ENCODE measurements around the gene HK1. TPM values are rescaled to one million over a fixed set of nuclear protein-coding genes. Genes with fewer than 3 reads are reported as not detected.

The HK1 gene
- total RNA-seq, 1 experiment from 2014 or later: 219 TPM

- Mint-ChIP-seq H3K27ac (0 out of 2 replicates have a peak overlapping the region, but pooled peaks have one; percentile 44), H3K9me3 (no peaks in the 10 kb centered on the region), H3K4me1 (peaks cover 19% of the 10 kb centered on the region), H3K4me3 (no peak overlapping the region), H3K27me3 (ENCODE audit: low read depth) (no peaks in the 10 kb centered on the region), H3K36me3 (peaks cover 66% of the 10 kb centered on the region)
- ChIA-PET POLR2A (no interaction called here), CTCF (interaction anchor here (0.7 to 1.0 kb wide), 3 partner anchors 23 to 54 kb away, joined by 3 to 5 read pairs (median 3); no protein-coding TSS in a partner anchor)
- DNase-seq (ENCODE audit: low spot score) (peak; percentile 28), ATAC-seq (peak; percentile 84)
- TF ChIP-seq, protein P1, sequence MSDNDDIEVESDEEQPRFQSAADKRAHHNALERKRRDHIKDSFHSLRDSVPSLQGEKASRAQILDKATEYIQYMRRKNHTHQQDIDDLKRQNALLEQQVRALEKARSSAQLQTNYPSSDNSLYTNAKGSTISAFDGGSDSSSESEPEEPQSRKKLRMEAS (CRISPR knock-in tag; IDR thresholded peaks at IDR 0.05): no peak
Observed at GRCh38 chr10:69367469-69367868, 89.2 kb downstream of the HK1 start.

DNA sequence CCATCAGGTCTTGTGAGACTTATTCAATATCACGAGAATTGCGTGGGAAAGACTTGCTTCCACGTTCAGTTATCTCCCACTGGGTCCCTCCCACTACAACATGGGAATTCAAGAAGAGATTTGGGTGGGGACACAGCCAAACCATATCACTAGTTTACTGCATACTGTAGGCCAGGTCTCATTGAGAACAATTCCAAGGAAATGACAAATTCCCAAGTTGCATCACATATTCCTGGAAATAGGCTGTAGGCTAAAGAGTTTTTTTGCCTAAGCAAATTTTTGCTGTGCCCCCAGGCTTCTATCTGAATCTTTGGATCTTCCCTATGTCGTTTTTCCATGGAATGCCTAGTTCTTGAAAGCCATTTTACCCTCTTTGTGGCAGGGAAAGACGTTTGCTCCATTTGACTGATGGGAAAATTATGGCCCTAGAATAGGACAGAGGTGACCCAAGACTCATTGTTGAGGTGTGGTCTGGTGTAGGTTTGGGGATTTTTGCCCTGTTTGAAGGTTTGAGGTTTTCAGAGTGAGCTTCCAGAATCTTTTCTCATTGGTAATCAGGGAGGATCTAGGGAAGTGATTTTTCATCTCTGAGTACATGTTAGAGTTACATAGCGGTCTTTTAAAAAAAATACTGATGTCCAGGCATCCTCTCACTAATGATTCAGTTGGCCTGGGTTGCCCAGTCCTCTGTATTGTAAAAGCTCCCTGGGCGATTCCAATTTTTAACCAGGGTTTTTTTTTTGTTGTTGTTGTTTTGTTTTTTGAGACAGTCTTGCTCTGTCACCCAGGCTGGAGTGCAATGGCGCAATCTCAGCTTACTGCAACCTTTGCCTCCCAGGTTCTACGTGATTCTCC, 94.1 kb downstream of the HK1 start:
- H3K36me3 Mint-ChIP-seq: peaks cover 61% of the 10 kb centered on the region
- H3K4me3 Mint-ChIP-seq: no peak overlapping the region
- H3K4me1 Mint-ChIP-seq: peaks cover 39% of the 10 kb centered on the region
- ChIA-PET CTCF (interaction anchor here (1.2 to 1.3 kb wide), 3 partner anchors 20 to 133 kb away, joined by 3 to 4 read pairs (median 4); no protein-coding TSS in a partner anchor), POLR2A (no interaction called here)
- no peak for ATAC-seq
- H3K27ac Mint-ChIP-seq: peak overlapping the region; percentile 62; the same call in 1 of the 2 replicates
- no peaks in the 10 kb centered on the region for H3K27me3 Mint-ChIP-seq (ENCODE audit: low read depth)
- DNase-seq (ENCODE audit: low spot score): no peak
- no peaks in the 10 kb centered on the region for H3K9me3 Mint-ChIP-seq
- TF ChIP-seq, protein P2, sequence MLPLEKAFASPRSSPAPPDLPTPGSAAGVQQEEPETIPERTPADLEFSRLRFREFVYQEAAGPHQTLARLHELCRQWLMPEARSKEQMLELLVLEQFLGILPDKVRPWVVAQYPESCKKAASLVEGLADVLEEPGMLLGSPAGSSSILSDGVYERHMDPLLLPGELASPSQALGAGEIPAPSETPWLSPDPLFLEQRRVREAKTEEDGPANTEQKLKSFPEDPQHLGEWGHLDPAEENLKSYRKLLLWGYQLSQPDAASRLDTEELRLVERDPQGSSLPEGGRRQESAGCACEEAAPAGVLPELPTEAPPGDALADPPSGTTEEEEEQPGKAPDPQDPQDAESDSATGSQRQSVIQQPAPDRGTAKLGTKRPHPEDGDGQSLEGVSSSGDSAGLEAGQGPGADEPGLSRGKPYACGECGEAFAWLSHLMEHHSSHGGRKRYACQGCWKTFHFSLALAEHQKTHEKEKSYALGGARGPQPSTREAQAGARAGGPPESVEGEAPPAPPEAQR (CRISPR knock-in tag; IDR thresholded peaks at IDR 0.05): no peak
- TF ChIP-seq ESRRA (CRISPR knock-in tag; IDR thresholded peaks at IDR 0.05; ENCODE audit: borderline replicate concordance) (no peak), ZNF317 (CRISPR knock-in tag; IDR thresholded peaks at IDR 0.05; ENCODE audit: borderline replicate concordance, low read depth) (no peak), E2F1 (CRISPR knock-in tag; IDR thresholded peaks at IDR 0.05) (no peak), CBFB (CRISPR knock-in tag; IDR thresholded peaks at IDR 0.05; ENCODE audit: low read depth) (no peak), ZBTB21 (CRISPR knock-in tag; IDR thresholded peaks at IDR 0.05; ENCODE audit: borderline replicate concordance) (no peak), STAT6 (CRISPR knock-in tag; conservative IDR thresholded peaks at IDR 0.05; ENCODE audit: low read depth) (no peak), SOX15 (CRISPR knock-in tag; IDR thresholded peaks at IDR 0.05) (no peak), ETV6 (CRISPR knock-in tag; IDR thresholded peaks at IDR 0.05) (no peak), TEAD4 (CRISPR knock-in tag; IDR thresholded peaks at IDR 0.05) (no peak), FOXP1 (CRISPR knock-in tag; IDR thresholded peaks at IDR 0.05; ENCODE audit: borderline replicate concordance) (no peak)
- TF ChIP-seq, protein P3, sequence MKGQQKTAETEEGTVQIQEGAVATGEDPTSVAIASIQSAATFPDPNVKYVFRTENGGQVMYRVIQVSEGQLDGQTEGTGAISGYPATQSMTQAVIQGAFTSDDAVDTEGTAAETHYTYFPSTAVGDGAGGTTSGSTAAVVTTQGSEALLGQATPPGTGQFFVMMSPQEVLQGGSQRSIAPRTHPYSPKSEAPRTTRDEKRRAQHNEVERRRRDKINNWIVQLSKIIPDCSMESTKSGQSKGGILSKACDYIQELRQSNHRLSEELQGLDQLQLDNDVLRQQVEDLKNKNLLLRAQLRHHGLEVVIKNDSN (CRISPR knock-in tag; IDR thresholded peaks at IDR 0.05): no peak
- TF ChIP-seq, protein P4, sequence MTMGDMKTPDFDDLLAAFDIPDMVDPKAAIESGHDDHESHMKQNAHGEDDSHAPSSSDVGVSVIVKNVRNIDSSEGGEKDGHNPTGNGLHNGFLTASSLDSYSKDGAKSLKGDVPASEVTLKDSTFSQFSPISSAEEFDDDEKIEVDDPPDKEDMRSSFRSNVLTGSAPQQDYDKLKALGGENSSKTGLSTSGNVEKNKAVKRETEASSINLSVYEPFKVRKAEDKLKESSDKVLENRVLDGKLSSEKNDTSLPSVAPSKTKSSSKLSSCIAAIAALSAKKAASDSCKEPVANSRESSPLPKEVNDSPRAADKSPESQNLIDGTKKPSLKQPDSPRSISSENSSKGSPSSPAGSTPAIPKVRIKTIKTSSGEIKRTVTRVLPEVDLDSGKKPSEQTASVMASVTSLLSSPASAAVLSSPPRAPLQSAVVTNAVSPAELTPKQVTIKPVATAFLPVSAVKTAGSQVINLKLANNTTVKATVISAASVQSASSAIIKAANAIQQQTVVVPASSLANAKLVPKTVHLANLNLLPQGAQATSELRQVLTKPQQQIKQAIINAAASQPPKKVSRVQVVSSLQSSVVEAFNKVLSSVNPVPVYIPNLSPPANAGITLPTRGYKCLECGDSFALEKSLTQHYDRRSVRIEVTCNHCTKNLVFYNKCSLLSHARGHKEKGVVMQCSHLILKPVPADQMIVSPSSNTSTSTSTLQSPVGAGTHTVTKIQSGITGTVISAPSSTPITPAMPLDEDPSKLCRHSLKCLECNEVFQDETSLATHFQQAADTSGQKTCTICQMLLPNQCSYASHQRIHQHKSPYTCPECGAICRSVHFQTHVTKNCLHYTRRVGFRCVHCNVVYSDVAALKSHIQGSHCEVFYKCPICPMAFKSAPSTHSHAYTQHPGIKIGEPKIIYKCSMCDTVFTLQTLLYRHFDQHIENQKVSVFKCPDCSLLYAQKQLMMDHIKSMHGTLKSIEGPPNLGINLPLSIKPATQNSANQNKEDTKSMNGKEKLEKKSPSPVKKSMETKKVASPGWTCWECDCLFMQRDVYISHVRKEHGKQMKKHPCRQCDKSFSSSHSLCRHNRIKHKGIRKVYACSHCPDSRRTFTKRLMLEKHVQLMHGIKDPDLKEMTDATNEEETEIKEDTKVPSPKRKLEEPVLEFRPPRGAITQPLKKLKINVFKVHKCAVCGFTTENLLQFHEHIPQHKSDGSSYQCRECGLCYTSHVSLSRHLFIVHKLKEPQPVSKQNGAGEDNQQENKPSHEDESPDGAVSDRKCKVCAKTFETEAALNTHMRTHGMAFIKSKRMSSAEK (CRISPR knock-in tag; IDR thresholded peaks at IDR 0.05; ENCODE audit: borderline replicate concordance): no peak
- TF ChIP-seq, protein P5, sequence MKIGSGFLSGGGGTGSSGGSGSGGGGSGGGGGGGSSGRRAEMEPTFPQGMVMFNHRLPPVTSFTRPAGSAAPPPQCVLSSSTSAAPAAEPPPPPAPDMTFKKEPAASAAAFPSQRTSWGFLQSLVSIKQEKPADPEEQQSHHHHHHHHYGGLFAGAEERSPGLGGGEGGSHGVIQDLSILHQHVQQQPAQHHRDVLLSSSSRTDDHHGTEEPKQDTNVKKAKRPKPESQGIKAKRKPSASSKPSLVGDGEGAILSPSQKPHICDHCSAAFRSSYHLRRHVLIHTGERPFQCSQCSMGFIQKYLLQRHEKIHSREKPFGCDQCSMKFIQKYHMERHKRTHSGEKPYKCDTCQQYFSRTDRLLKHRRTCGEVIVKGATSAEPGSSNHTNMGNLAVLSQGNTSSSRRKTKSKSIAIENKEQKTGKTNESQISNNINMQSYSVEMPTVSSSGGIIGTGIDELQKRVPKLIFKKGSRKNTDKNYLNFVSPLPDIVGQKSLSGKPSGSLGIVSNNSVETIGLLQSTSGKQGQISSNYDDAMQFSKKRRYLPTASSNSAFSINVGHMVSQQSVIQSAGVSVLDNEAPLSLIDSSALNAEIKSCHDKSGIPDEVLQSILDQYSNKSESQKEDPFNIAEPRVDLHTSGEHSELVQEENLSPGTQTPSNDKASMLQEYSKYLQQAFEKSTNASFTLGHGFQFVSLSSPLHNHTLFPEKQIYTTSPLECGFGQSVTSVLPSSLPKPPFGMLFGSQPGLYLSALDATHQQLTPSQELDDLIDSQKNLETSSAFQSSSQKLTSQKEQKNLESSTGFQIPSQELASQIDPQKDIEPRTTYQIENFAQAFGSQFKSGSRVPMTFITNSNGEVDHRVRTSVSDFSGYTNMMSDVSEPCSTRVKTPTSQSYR (CRISPR knock-in tag; IDR thresholded peaks at IDR 0.05): no peak
- TF ChIP-seq, protein P6, sequence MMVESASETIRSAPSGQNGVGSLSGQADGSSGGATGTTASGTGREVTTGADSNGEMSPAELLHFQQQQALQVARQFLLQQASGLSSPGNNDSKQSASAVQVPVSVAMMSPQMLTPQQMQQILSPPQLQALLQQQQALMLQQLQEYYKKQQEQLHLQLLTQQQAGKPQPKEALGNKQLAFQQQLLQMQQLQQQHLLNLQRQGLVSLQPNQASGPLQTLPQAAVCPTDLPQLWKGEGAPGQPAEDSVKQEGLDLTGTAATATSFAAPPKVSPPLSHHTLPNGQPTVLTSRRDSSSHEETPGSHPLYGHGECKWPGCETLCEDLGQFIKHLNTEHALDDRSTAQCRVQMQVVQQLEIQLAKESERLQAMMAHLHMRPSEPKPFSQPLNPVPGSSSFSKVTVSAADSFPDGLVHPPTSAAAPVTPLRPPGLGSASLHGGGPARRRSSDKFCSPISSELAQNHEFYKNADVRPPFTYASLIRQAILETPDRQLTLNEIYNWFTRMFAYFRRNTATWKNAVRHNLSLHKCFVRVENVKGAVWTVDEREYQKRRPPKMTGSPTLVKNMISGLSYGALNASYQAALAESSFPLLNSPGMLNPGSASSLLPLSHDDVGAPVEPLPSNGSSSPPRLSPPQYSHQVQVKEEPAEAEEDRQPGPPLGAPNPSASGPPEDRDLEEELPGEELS (CRISPR knock-in tag; IDR thresholded peaks at IDR 0.05): no peak
